PFSK-1 (cell line): ENCODE results near the gene AHDC1.

Source experiments
- FOXP2 ChIP-seq: optimal IDR thresholded peaks from 2 replicates; pipeline ENCODE3; 2011; ENCODE audit warnings: borderline replicate concordance, control low read depth, inconsistent platforms; ENCODE audit not compliant: insufficient read depth; ENCODE audit errors: extremely low read length, extremely low read depth
- POLR2AphosphoS5 ChIP-seq: IDR thresholded peaks from 2 replicates; pipeline ENCODE4 v1.6.1; 2012; ENCODE audit warnings: low read depth, mild to moderate bottlenecking, control low read depth, low read length, moderate library complexity
- SIN3A ChIP-seq: IDR thresholded peaks from 2 replicates; pipeline ENCODE4 v1.6.1; 2012; ENCODE audit warnings: mild to moderate bottlenecking, low read length, moderate library complexity, borderline replicate concordance; ENCODE audit not compliant: insufficient read depth
- TAF1 ChIP-seq: IDR thresholded peaks from 2 replicates; pipeline ENCODE4 v1.6.1; 2012; ENCODE audit warnings: low read length, control low read depth, borderline replicate concordance; ENCODE audit not compliant: insufficient read depth
- TF ChIP-seq, protein P1 (sequence below), 2 experiments: IDR thresholded peaks; 2 replicates each; pipeline versions ENCODE4 v1.6.1 to v1.8.0; 2011 to 2012; ENCODE audit warnings: low read depth in 2 of 2, low read length in 2 of 2, control low read depth in 1 of 2, inconsistent platforms in 1 of 2, mild to moderate bottlenecking in 1 of 2, moderate library complexity in 1 of 2; ENCODE audit not compliant: insufficient read depth in 1 of 2

- TF ChIP-seq POLR2AphosphoS5: no peak
- no peak for TF ChIP-seq TAF1
- no peak for TF ChIP-seq SIN3A
- TF ChIP-seq, protein P1, sequence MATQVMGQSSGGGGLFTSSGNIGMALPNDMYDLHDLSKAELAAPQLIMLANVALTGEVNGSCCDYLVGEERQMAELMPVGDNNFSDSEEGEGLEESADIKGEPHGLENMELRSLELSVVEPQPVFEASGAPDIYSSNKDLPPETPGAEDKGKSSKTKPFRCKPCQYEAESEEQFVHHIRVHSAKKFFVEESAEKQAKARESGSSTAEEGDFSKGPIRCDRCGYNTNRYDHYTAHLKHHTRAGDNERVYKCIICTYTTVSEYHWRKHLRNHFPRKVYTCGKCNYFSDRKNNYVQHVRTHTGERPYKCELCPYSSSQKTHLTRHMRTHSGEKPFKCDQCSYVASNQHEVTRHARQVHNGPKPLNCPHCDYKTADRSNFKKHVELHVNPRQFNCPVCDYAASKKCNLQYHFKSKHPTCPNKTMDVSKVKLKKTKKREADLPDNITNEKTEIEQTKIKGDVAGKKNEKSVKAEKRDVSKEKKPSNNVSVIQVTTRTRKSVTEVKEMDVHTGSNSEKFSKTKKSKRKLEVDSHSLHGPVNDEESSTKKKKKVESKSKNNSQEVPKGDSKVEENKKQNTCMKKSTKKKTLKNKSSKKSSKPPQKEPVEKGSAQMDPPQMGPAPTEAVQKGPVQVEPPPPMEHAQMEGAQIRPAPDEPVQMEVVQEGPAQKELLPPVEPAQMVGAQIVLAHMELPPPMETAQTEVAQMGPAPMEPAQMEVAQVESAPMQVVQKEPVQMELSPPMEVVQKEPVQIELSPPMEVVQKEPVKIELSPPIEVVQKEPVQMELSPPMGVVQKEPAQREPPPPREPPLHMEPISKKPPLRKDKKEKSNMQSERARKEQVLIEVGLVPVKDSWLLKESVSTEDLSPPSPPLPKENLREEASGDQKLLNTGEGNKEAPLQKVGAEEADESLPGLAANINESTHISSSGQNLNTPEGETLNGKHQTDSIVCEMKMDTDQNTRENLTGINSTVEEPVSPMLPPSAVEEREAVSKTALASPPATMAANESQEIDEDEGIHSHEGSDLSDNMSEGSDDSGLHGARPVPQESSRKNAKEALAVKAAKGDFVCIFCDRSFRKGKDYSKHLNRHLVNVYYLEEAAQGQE (IDR thresholded peaks at IDR 0.05; ENCODE audit: insufficient read depth in 1 of 2, low read depth in 2 of 2, low read length in 2 of 2): no peak
- TF ChIP-seq FOXP2: no peak
Measured at GRCh38 chr1:27592931-27593677, 10.8 kb downstream of the AHDC1 start.
